GM19395 (cell line): ENCODE results near the gene ZXDB.
"Not testable (repeated sequence)": the region's sequence is repeated elsewhere in the genome, so short reads cannot be mapped to it uniquely, and the experiment has no call there.

Experiments used
- ATAC-seq: cut with Tn5 transposase; IDR thresholded peaks from one replicate; pipeline ENCODE4 v1.9.1; 2021; ENCODE audit warnings: mild to moderate bottlenecking, moderate library complexity; ENCODE audit not compliant: unreplicated experiment

Gene ZXDB

GRCh38 chrX:57591284-57592159, at the start of gene ZXDB:
Gene ZXDB, plus strand, starts transcription at chrX:57592011. Its CDS starts 38 bp downstream, at chrX:57592049.
- peak; percentile 54 for ATAC-seq

DNA sequence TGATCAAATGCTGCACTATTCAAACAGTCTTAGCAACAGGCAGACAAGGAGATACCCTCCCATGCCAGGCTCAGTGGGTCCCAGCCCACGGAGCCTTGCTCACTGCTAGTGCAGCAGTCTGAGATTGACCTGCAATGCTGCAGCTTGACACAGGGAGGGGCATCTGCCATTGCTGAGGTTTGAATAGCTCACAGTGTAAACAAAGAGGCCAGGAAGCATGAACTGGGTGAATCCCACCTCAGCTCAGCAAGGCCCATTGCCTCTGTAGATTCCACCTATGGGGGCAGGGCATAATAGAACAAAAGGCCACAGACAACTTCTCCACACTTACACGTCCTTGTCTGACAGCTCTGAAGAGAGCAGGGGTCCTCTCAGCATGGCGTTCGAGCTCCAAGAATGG, 26.6 kb upstream of the ZXDB start:
- ATAC-seq, result no peak

- ATAC-seq, result no peak
Measured at GRCh38 chrX:57573754-57574153, 18.1 kb upstream of the ZXDB start.

DNA sequence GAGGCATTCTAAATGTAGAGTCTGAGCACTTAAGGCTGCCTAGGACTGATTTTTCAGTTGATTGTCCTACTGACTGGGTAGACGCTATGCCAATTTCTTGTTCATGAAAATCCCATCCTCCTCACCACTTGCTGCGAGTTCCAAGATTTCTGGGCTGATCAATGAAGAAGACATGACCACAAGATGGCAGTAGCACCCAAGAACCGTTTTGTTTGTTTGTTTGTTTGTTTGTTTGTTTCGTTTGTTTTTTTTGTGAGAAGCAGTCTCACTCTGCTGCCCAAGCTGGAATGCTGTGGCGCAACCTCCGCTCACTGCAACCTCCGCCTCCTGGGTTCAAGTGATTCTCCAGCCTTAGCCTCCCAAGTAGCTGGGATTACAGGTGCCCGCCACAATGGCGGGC, 8.9 kb upstream of the ZXDB start:
- not testable (repeated sequence) for ATAC-seq

DNA sequence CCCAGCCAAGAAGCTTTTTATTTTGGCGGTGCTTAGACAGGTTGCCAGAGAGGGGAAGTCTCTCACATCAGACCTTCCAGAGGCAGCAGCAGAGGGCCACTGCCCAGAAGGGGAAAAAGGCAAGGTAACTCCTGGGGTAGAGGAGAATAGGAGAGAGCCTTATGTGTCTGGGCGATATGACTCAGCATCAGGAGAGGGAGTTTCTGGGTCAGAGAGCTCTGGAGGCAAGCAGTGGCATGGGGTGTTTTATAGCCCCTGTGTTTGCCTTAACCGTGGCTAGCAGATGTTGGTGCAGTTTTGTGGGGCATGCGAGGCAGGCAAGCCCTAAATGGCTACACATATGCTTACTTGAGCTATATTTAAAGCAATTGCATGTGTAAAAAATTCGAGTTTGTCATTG, 8.3 kb upstream of the ZXDB start:
- ATAC-seq, result no peak

- ATAC-seq, result no peak
Measured at GRCh38 chrX:57586360-57586759, 5.5 kb upstream of the ZXDB start.

- no peak for ATAC-seq
Measured at GRCh38 chrX:57587062-57587461, 4.7 kb upstream of the ZXDB start.

GRCh38 chrX:57587607-57588006, 4.2 kb upstream of the ZXDB start:
- no peak for ATAC-seq

GRCh38 chrX:57592160-57592893, 516 bp downstream of the ZXDB start:
- ATAC-seq, result peak; percentile 82

DNA sequence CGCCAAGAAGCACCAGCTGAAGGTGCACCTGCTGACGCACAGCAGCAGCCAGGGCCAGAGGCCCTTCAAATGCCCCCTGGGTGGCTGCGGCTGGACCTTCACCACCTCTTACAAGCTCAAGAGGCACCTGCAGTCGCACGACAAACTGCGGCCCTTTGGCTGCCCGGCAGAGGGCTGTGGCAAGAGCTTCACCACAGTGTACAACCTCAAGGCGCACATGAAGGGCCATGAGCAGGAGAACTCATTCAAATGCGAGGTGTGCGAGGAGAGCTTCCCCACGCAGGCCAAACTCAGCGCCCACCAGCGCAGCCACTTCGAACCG, 1.0 kb downstream of the ZXDB start:
- peak; percentile 68 for ATAC-seq

DNA sequence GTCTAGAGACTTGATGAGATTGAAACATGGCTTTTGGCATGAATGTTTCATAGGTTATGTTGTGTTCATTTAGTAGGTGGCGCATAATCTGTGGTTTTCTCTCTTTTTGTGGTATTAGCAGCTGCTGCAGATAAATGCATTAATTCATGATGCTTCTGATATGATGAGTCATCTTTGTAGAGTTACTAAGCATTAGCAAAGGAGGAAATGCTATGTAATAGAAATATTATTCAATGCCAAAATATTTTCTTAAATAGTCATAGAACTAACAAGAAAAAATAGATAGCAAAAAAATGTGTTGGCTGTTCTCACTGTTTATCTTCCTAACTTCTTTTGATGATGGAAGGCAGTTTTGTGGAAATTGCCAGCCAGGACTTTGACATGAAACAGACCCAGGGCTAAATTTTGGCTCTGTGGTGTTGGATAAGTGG, 3.6 kb downstream of the ZXDB start:
- no peak for ATAC-seq

- ATAC-seq, result no peak
Measured at GRCh38 chrX:57596109-57596508, 4.3 kb downstream of the ZXDB start.

DNA sequence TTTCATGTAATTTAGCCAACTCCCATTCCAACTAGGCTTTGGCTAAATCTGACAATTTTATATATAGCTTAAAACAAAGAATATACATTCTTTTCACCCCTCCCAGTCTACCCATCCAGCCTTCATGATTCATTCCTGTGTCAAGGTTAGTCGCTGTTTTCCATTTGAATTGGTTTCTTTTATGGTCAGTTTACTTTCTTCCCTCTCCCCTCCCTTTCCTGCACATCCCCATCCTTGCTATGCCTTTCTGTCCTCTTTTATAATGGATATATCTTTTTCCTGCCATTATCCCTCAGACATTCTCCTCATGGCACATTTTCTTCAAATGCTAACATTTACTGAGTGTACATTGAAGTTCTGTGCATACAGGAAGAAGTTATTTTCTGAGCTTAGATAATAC, 4.7 kb downstream of the ZXDB start:
- no peak for ATAC-seq

DNA sequence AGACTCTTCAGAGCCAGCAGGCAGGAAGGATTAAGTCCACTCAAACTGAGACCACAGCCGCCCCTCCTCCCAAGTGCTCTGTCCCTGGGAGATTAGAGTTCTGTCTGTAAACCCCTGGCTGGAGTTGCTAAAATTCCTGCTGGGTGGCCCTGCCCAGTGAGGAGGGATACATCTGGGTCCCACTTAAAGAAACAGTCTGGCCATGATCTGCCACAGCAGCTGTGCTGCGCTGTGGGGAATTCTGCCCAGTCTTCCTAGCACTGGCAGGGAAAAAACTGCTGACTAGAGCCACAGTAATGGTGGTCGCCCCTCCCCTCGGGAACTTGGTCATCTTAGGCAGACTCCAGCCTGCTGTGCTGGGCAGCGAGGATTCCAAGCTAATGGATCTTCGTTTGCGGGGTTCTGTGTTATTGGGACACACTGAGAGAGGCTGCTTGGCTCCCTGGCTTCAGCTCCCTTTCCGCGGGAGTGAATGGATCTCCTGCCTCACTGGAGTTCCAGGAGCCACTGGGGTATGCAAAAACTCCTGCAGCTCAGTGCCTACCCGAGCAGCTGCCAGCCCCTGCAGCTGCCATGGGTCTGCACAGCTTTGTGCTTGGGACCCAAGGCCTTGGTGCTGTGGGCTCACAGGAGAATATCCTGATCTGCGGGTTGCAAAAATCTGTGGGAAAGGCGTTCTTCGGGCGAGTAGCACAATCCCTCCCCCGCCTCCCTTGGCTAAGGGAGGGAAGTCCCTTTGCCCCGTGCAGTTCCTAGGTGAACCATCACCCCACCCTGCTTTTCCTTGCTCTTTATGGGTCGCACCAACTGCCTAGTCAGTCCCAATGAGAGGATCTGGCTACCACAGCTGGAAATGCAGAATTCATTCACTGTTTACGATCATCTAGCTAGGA, 15.7 kb downstream of the ZXDB start:
- no peak for ATAC-seq

GRCh38 chrX:57613351-57613750, 21.5 kb downstream of the ZXDB start:
- not testable (repeated sequence) for ATAC-seq

- not testable (repeated sequence) for ATAC-seq
Measured at GRCh38 chrX:57629438-57629837, 37.6 kb downstream of the ZXDB start.

DNA sequence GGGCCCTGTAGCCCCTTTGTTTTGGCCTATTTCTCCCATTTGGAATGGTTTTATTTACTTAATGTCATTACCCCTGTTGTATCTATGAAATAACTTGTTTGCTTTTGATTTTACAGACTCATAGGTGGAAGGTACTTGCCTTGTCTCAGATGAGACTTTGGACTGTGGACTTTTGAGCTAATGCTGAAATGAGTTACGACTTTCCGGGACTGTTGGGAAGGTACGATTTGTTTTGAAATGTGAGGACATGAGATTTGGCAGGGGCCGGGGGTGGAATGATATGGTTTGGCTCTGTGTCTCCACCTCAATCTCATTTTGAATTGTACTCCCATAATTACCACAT, 48.8 kb downstream of the ZXDB start:
- ATAC-seq, result no peak

DNA sequence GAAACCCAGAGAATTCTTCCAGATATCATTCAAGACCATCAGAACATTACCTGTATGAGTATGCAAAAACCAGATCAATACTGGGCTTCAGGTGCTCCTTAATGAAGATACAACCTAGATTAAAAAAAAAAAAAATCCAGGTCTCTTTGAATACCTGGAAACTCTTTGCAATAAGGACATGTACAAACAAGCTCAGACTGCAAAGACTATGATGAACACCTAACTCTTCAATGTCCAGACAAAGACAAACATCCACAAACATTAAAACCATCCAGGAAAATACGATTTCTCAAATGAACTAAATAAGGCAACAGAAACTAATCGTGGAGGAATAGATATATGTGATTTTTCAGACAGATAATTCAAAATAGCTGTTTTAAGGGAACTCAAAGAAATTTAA, 49.5 kb downstream of the ZXDB start:
- no peak for ATAC-seq

- ATAC-seq, result no peak
Measured at GRCh38 chrX:57643698-57644097, 51.9 kb downstream of the ZXDB start.

- no peak for ATAC-seq
Measured at GRCh38 chrX:57647020-57647419, 55.2 kb downstream of the ZXDB start.
